CD1c-positive myeloid dendritic cell (primary cell): ENCODE measurements around the gene MATCAP1.

Experiments
- DNase-seq: peaks from one replicate; pipeline ENCODE4 v3.0.0-alpha.2; 2016; ENCODE audit errors: extremely low spot score

The MATCAP1 gene

GRCh38 chr16:67157892-67158635 lies 25.7 kb downstream of the MATCAP1 start:
- no peak for DNase-seq

GRCh38 chr16:67157106-67157748 lies 26.5 kb downstream of the MATCAP1 start:
- no peak for DNase-seq

- no peak for DNase-seq
Measured at GRCh38 chr16:67156143-67156844, 27.5 kb downstream of the MATCAP1 start.

- peak; percentile 87 for DNase-seq
Measured at GRCh38 chr16:67155295-67156142, 28.2 kb downstream of the MATCAP1 start.

GRCh38 chr16:67154578-67155294 lies 29.0 kb downstream of the MATCAP1 start:
- DNase-seq: no peak

- no peak for DNase-seq
Measured at GRCh38 chr16:67151431-67152097, 32.2 kb downstream of the MATCAP1 start.

GRCh38 chr16:67150833-67151396 lies 32.8 kb downstream of the MATCAP1 start, which contains the start of gene B3GNT9:
Gene B3GNT9 (minus strand): TSS chr16:67150998. CDS start chr16:67150485, 513 bp downstream.
- no peak for DNase-seq

GRCh38 chr16:67150047-67150832 lies 33.5 kb downstream of the MATCAP1 start:
- DNase-seq: peak; percentile 30

- DNase-seq: no peak
Measured at GRCh38 chr16:67149276-67150046, 34.3 kb downstream of the MATCAP1 start.

GRCh38 chr16:67148656-67149275 lies 35.0 kb downstream of the MATCAP1 start:
- DNase-seq: no peak

- DNase-seq: no peak
Measured at GRCh38 chr16:67148221-67148620, 35.5 kb downstream of the MATCAP1 start.

GRCh38 chr16:67147437-67148140 lies 36.2 kb downstream of the MATCAP1 start:
- DNase-seq: no peak

- no peak for DNase-seq
Measured at GRCh38 chr16:67146523-67147357, 37.0 kb downstream of the MATCAP1 start.

GRCh38 chr16:67145746-67146145 lies 38.0 kb downstream of the MATCAP1 start:
- no peak for DNase-seq

- no peak for DNase-seq
Measured at GRCh38 chr16:67144943-67145342, 38.8 kb downstream of the MATCAP1 start.

- DNase-seq: no peak
Measured at GRCh38 chr16:67142342-67142741, 41.4 kb downstream of the MATCAP1 start.

- DNase-seq: no peak
Measured at GRCh38 chr16:67141391-67141790, 42.4 kb downstream of the MATCAP1 start.
